Activated naive CD4-positive, alpha-beta T cell treated with anti-CD3 and anti-CD28 coated beads for 36 hours (primary cell): ENCODE data around the gene SYNDIG1L. TPM values are rescaled to one million over a fixed set of nuclear protein-coding genes. Genes with fewer than 3 reads are reported as not detected.

ENCODE experiments used
- CTCF ChIA-PET: fragments of 350-600 bp; sonication (Branson Sonifier 250); formaldehyde crosslinking; loops from one replicate; lab custom pipeline; 2021; ENCODE audit warnings: antibody characterized with exemption; lab: Charles Lee
- DNase-seq: peaks from one replicate; pipeline ENCODE4 v3.0.0-alpha.2; 2020
- H3K27ac Mint-ChIP-seq: one replicate; pipeline ENCODE4 v1.8.0; 2021; ENCODE audit warnings: mild to moderate bottlenecking, mixed read lengths
- H3K27me3 Mint-ChIP-seq: one replicate; pipeline ENCODE4 v1.8.0; 2021; ENCODE audit warnings: low read depth, mixed read lengths
- H3K36me3 Mint-ChIP-seq: one replicate; pipeline ENCODE4 v1.8.0; 2021; ENCODE audit warnings: low read depth, mixed read lengths
- H3K4me1 Mint-ChIP-seq: one replicate; pipeline ENCODE4 v1.8.0; 2021; ENCODE audit warnings: low read depth, mixed read lengths
- H3K4me3 Mint-ChIP-seq: one replicate; pipeline ENCODE4 v1.8.0; 2021; ENCODE audit warnings: mild to moderate bottlenecking, moderate library complexity, mixed read lengths
- H3K9me3 Mint-ChIP-seq: one replicate; pipeline ENCODE4 v1.8.0; 2021; ENCODE audit warnings: mixed read lengths
- intact Hi-C: fragments of 100-400 bp; cut with micrococcal nuclease; formaldehyde crosslinking; loops from one replicate; pipeline ENCODE4 v1.15.1; 2023
- total RNA-seq, 2 experiments: library from RNA; stranded (reverse); gene quantifications; one replicate each; pipeline ENCODE4 v1.2.3, GENCODE V29; 2021

SYNDIG1L gene
- total RNA-seq, 2 experiments from 2014 or later = not detected

DNA sequence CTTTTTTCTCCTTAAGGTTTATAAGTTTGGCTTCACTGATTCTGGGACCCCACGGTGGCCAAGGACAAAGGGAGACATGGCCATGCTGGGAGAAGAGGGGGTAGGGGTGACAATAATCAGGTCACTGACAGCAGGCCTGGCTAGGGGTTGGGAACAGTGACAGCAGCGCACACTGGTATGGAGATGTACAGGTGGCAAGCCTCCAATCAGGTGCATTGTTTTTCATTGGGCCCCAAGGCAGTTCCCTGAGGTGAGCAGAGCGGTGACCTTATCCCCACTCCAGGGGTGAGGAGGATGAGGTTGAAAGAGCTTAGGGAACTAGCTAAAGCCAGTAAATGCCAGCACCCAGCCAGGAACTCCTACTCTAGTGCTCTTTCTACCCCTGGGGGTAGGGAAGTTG, 1.4 kb downstream of the SYNDIG1L start:
- H3K27me3 Mint-ChIP-seq = peaks cover 43% of the 10 kb centered on the region
- no peak overlapping the region for H3K4me3 Mint-ChIP-seq
- H3K4me1 Mint-ChIP-seq = peaks cover 2% of the 10 kb centered on the region
- CTCF ChIA-PET = no interaction called here
- intact Hi-C loops = no loop called here
- H3K36me3 Mint-ChIP-seq = peaks cover 1% of the 10 kb centered on the region
- DNase-seq = no peak
- H3K27ac Mint-ChIP-seq = no peak overlapping the region
- H3K9me3 Mint-ChIP-seq = no peaks in the 10 kb centered on the region

DNA sequence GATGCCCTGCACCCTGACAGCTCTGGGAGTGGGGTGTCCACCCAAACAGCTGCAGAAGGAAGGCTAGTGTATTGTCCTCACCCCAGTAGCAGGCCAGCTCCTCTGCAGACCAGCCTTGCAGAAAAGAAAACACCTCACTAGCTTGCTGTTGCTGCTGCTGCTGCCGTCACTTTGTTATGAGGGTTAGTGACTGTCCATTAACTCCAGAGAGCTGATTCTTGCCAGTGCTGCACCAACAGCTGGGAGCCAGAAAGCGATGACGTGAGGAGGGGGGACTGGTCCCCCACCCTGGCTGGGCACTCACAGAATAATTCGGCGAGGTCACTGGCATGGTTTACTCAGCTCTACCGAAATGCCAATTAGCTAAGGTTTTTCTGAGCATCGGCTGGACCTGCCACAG, 2.8 kb downstream of the SYNDIG1L start:
- intact Hi-C loops = no loop called here
- no peak overlapping the region for H3K4me3 Mint-ChIP-seq
- peaks cover 2% of the 10 kb centered on the region for H3K4me1 Mint-ChIP-seq
- peaks cover 43% of the 10 kb centered on the region for H3K27me3 Mint-ChIP-seq
- peaks cover 1% of the 10 kb centered on the region for H3K36me3 Mint-ChIP-seq
- CTCF ChIA-PET = no interaction called here
- H3K9me3 Mint-ChIP-seq = no peaks in the 10 kb centered on the region
- no peak for DNase-seq
- no peak overlapping the region for H3K27ac Mint-ChIP-seq

DNA sequence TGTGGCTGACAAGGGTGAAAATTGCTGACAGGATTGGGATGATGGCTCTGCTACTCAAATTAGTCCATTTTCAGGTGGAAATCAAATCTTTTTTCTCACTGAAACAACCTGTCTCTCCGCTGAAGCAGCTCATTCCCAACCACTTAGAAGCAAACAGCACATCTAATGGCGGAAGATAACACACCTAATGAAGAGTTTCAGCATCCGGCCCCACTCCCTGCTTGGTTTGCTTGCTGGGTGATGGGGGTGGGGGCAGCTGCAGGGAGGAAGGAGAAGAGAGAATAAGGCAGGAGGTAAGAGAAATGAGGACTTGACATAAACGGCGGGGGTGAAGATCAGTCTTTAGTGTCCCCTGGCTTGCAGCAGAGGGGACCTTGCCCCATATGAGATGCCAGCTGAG, 4.0 kb downstream of the SYNDIG1L start:
- Mint-ChIP-seq H3K27ac (no peak overlapping the region), H3K36me3 (no peaks in the 10 kb centered on the region), H3K4me1 (peaks cover 2% of the 10 kb centered on the region), H3K9me3 (no peaks in the 10 kb centered on the region), H3K4me3 (no peak overlapping the region), H3K27me3 (peaks cover 37% of the 10 kb centered on the region)
- intact Hi-C loops = no loop called here
- CTCF ChIA-PET = no interaction called here
- DNase-seq = no peak

DNA sequence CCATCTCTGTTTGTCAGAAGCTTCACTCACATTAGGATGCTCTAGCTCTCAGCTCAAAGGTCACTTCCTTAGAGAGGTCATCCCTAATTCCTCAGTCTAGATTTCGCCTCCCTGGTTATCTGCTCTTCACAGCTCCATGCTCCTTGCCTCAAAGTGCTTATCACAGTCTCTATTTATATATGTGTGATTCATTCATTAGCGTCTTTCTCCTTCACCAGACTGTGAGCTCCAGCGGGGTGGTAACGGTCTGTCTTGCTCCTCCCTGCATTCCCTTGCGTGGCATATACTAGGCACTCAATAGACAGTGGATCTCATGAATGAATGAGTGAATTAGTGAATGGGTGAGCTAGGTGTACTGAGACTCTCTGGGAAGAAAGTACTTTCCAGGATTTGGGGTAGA, 6.9 kb downstream of the SYNDIG1L start:
- no peaks in the 10 kb centered on the region for H3K9me3 Mint-ChIP-seq
- no peaks in the 10 kb centered on the region for H3K4me1 Mint-ChIP-seq
- H3K4me3 Mint-ChIP-seq = no peak overlapping the region
- no peak overlapping the region for H3K27ac Mint-ChIP-seq
- no peaks in the 10 kb centered on the region for H3K36me3 Mint-ChIP-seq
- peaks cover 22% of the 10 kb centered on the region for H3K27me3 Mint-ChIP-seq
- no peak for DNase-seq
- CTCF ChIA-PET = no interaction called here
- intact Hi-C loops = no loop called here

DNA sequence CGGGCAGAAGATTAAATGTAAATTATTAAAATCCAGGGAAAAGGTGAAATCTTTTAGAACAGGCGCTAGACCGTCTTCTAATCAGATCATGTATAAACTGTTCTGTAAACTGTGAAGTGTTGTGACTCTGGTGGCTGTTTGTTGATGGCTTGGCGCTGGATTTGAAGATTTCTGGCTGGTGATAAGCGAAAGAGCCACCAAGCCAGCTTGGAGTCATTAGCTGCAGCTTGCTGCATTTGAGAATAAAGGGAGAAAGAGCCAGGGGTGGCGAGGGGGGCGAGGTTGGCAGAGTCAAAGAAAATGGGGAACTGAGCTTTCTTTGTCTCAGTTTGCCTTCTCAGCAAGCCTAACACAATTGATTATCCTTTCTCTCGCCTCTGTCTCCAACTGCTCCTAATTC, 8.0 kb downstream of the SYNDIG1L start:
- no peaks in the 10 kb centered on the region for H3K9me3 Mint-ChIP-seq
- H3K27ac Mint-ChIP-seq = no peak overlapping the region
- no peak for DNase-seq
- CTCF ChIA-PET = no interaction called here
- H3K4me3 Mint-ChIP-seq = no peak overlapping the region
- peaks cover 25% of the 10 kb centered on the region for H3K27me3 Mint-ChIP-seq
- intact Hi-C loops = no loop called here
- no peaks in the 10 kb centered on the region for H3K4me1 Mint-ChIP-seq
- no peaks in the 10 kb centered on the region for H3K36me3 Mint-ChIP-seq

DNA sequence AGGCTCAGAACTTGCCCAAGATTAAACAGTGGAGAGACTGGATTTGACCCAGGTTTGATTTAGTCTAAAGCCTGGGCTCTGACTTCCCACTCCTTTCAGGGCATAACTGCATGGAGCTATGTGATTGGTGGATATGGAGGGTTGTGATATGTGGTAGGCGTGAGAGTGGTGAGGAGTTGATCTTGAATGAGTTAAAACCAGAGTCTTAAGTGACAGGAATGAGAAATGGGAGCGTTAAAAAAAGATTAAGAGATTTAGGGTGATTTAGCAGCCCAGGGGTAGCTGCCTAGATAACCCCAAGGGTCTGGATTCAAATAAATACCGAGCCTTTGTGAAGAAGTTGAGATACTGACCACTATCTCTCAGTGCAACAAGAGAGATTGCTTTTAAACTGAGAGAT, 8.4 kb downstream of the SYNDIG1L start:
- no peak for DNase-seq
- no peak overlapping the region for H3K27ac Mint-ChIP-seq
- H3K4me3 Mint-ChIP-seq = no peak overlapping the region
- H3K27me3 Mint-ChIP-seq = peaks cover 23% of the 10 kb centered on the region
- CTCF ChIA-PET = no interaction called here
- H3K36me3 Mint-ChIP-seq = no peaks in the 10 kb centered on the region
- H3K9me3 Mint-ChIP-seq = no peaks in the 10 kb centered on the region
- intact Hi-C loops = no loop called here
- no peaks in the 10 kb centered on the region for H3K4me1 Mint-ChIP-seq

DNA sequence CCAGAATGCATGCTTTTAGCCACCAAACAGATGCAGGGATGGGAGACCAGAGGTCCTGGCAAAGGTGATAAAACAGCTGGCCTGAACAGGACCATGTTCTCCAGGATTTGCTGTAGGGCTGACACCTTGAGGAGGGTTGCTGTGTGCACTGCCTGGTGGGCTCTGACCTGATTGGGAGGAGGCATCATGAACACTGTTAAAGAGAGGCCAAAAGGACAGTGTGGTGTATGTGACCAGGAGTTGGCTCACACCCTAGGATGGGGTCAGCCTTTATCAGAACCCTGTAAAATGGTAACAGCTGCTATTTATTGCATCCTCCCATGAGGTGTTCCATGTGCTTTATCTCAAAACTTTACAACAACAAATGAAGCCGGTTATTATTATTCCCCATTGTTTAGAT, 8.8 kb downstream of the SYNDIG1L start:
- intact Hi-C loops = no loop called here

DNA sequence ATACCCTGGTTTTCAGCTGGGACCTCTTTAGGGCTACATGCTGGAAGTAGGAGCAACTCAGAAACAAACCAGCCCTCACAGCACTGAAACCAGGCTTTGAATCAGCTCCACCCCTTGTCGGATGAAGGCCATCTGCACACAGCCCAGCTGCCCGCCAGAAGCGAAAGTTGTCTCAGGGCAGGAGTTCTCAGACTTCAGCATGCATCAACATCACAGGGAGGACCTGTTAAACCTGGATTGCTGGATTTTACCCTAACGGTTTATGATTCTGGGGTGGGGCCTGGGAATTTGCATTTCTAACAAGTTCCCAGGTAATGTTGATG, 10.9 kb downstream of the SYNDIG1L start:
- no peak for DNase-seq
- Mint-ChIP-seq H3K9me3 (no peaks in the 10 kb centered on the region), H3K36me3 (no peaks in the 10 kb centered on the region), H3K4me1 (no peaks in the 10 kb centered on the region), H3K27me3 (peaks cover 10% of the 10 kb centered on the region), H3K27ac (no peak overlapping the region), H3K4me3 (no peak overlapping the region)
- CTCF ChIA-PET = interaction anchor here (0.9 kb wide), 1 partner anchor 9 kb away, joined by 3 read pairs; no protein-coding TSS in a partner anchor
- intact Hi-C loops = no loop called here

More for the DNA sequence above, 8.8 kb downstream of the SYNDIG1L start:
- CTCF ChIA-PET = no interaction called here
- H3K27me3 Mint-ChIP-seq = peaks cover 22% of the 10 kb centered on the region
- H3K9me3 Mint-ChIP-seq = no peaks in the 10 kb centered on the region
- no peak overlapping the region for H3K27ac Mint-ChIP-seq
- no peaks in the 10 kb centered on the region for H3K36me3 Mint-ChIP-seq
- DNase-seq = no peak
- no peaks in the 10 kb centered on the region for H3K4me1 Mint-ChIP-seq
- no peak overlapping the region for H3K4me3 Mint-ChIP-seq

DNA sequence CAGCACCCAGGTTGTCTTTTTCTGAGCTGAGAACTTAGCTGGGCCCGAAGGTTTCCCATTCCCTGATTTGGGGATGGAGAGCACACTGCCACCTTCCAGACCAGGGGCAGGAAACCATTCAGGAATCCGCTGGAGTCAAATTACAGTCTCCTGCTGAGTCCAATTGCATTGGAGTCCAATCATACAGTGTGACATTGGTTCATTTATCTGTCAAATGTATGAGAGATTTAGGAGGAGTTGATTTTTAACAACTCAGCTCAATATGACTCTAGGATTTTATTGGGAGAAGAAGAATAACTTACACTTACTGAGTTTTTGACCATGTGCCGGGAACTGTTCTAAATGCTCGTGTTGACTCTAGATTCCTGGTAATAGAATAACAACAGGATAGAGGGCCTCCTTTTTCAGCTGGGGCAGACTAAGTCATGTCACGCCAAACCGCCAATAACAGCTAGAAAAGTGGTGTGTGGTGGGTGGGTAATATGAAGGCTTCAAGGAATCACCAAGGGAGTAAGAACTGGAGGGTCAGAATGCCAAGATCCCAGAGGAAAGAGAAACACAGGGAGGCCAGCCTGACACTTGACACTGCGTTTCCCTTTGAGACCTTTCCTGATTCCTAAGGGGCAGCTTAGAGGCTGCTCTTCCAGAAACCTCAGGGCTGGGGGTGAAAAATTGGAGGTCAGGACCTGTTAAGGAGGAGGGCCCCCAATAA, 11.5 kb downstream of the SYNDIG1L start:
- Mint-ChIP-seq H3K4me1 (no peaks in the 10 kb centered on the region), H3K27ac (no peak overlapping the region)

DNA sequence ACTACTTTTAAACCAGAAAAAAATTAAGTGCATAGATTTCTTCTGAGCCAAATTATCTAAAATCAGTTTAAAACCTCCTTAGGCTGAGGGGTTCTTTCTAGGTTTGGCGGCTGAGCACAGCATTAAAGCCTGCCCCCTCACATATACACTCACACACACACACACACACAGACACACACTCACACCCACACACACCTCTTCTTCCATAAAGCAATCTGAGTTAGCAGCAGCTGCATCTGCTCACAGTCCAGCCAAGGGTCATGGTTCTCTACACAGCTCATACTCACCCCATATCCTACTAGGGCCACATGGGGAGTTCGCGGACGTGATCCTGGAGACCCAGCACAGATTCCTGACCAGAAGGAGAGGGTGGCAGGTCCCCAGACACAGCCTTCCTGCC, 12.4 kb downstream of the SYNDIG1L start:
- peaks cover 10% of the 10 kb centered on the region for H3K27me3 Mint-ChIP-seq
- no peaks in the 10 kb centered on the region for H3K4me1 Mint-ChIP-seq
- no peak overlapping the region for H3K27ac Mint-ChIP-seq
- CTCF ChIA-PET = no interaction called here
- H3K36me3 Mint-ChIP-seq = no peaks in the 10 kb centered on the region
- no peak for DNase-seq
- no peak overlapping the region for H3K4me3 Mint-ChIP-seq
- intact Hi-C loops = no loop called here
- H3K9me3 Mint-ChIP-seq = no peaks in the 10 kb centered on the region

More for the DNA sequence above, 11.5 kb downstream of the SYNDIG1L start:
- CTCF ChIA-PET = interaction anchor here (0.9 kb wide), 1 partner anchor 8 kb away, joined by 3 read pairs; no protein-coding TSS in a partner anchor
- no peaks in the 10 kb centered on the region for H3K9me3 Mint-ChIP-seq
- no peak for DNase-seq
- H3K36me3 Mint-ChIP-seq = no peaks in the 10 kb centered on the region
- H3K4me3 Mint-ChIP-seq = no peak overlapping the region
- peaks cover 10% of the 10 kb centered on the region for H3K27me3 Mint-ChIP-seq
- intact Hi-C loops = no loop called here

DNA sequence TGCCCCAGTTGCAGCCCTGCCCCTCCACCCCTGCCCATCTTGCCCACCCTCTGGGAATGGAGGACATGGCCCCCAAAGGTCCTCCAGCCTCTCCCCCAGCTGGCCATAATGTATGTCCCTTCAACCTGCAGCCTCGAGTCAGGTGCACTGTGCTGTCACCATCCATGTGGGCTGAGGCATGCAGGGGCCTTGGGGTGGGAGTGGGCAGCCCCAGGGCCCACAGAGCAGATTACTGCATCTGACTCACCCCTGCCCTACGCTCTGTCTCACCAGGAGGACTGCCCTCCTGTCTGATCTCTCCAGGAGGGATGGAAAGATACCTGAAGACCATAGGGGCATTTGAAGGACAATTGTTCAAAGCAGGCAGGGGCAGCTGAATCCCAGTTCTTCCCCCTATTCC, 13.3 kb downstream of the SYNDIG1L start:
- Mint-ChIP-seq H3K27ac (no peak overlapping the region), H3K36me3 (no peaks in the 10 kb centered on the region), H3K9me3 (no peaks in the 10 kb centered on the region), H3K27me3 (peaks cover 10% of the 10 kb centered on the region), H3K4me3 (no peak overlapping the region), H3K4me1 (no peaks in the 10 kb centered on the region)
- CTCF ChIA-PET = no interaction called here
- DNase-seq = no peak
- intact Hi-C loops = no loop called here

DNA sequence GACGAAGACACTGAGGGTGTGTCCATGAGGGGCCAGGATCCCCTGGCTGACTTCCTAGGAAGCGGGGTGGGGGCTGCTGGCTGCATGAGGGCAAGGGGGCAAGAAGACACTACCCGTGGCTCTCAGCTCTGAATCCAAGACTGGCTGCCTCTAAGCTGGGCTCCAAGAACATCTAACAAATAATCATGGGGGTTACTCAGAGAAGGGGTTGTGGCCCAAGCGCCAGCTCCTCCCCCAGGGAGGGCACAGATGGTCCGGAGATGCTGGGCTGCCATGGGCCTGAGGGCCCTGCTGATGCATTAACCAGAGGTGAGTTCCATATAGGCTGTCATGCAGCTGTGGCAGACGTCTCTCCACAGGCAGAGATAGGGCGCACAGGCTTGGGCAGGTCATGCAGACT, 14.3 kb downstream of the SYNDIG1L start:
- CTCF ChIA-PET = no interaction called here
- no peak overlapping the region for H3K27ac Mint-ChIP-seq

DNA sequence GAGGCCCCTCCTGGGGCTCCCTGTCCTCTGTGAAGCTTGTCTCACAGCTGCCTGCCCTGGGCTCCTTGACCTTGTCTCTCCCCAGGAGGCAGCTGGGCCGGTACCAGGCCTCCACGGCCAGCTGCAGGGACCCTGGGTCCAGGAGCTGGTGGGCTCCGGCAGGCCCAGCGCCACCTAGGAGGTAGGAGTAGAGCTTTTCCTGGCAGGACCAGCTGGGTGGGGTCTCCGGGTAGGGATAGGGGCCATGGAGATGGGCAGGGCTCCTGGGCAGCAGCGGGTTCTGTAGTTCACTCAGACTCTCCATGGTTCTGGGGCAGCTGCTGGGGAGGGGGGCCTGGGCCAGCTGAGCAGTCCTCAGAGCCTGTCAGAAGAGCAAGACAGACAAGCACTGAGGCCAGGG, 16.6 kb downstream of the SYNDIG1L start:
- DNase-seq = no peak
- H3K27ac Mint-ChIP-seq = no peak overlapping the region

More for the DNA sequence above, 14.3 kb downstream of the SYNDIG1L start:
- no peak for DNase-seq
- intact Hi-C loops = no loop called here
- H3K36me3 Mint-ChIP-seq = no peaks in the 10 kb centered on the region
- H3K27me3 Mint-ChIP-seq = peaks cover 6% of the 10 kb centered on the region
- H3K9me3 Mint-ChIP-seq = no peaks in the 10 kb centered on the region
- H3K4me3 Mint-ChIP-seq = no peak overlapping the region
- H3K4me1 Mint-ChIP-seq = no peaks in the 10 kb centered on the region

More for the DNA sequence above, 16.6 kb downstream of the SYNDIG1L start:
- Mint-ChIP-seq H3K4me1 (no peaks in the 10 kb centered on the region), H3K27me3 (peaks cover 5% of the 10 kb centered on the region), H3K9me3 (no peaks in the 10 kb centered on the region), H3K4me3 (no peak overlapping the region), H3K36me3 (no peaks in the 10 kb centered on the region)
- intact Hi-C loops = no loop called here
- CTCF ChIA-PET = no interaction called here
